HS-5 (cell line): Measurements from ENCODE around the gene EPB41L2.
"Not testable (repeated sequence)": the region's sequence is repeated elsewhere in the genome, so short reads cannot be mapped to it uniquely, and the experiment has no call there.

ENCODE experiments used
- DNase-seq: peaks from one replicate; pipeline ENCODE4 v3.0.0-alpha.2; 2012; ENCODE audit warnings: low read depth

The EPB41L2 gene

GRCh38 chr6:131003488-131004386 is 59.3 kb downstream of the EPB41L2 start:
- DNase-seq: no peak

- no peak for DNase-seq
Measured at GRCh38 chr6:131002661-131002980, 60.4 kb downstream of the EPB41L2 start.

- DNase-seq: no peak
Measured at GRCh38 chr6:131001945-131002660, 60.9 kb downstream of the EPB41L2 start.

- no peak for DNase-seq
Measured at GRCh38 chr6:131001111-131001736, 61.8 kb downstream of the EPB41L2 start.

- DNase-seq: no peak
Measured at GRCh38 chr6:131000544-131000943, 62.5 kb downstream of the EPB41L2 start.

- DNase-seq: peak; percentile 20
Measured at GRCh38 chr6:130997061-130997753, 65.8 kb downstream of the EPB41L2 start.

- no peak for DNase-seq
Measured at GRCh38 chr6:130996635-130997034, 66.4 kb downstream of the EPB41L2 start.

GRCh38 chr6:130995783-130996447 is 67.1 kb downstream of the EPB41L2 start:
- DNase-seq: no peak

GRCh38 chr6:130994319-130995097 is 68.5 kb downstream of the EPB41L2 start:
- no peak for DNase-seq

GRCh38 chr6:130993292-130993765 is 69.7 kb downstream of the EPB41L2 start:
- no peak for DNase-seq

GRCh38 chr6:130991422-130992137 is 71.5 kb downstream of the EPB41L2 start:
- DNase-seq: no peak

- DNase-seq: not testable (repeated sequence)
Measured at GRCh38 chr6:130987539-130987938, 75.5 kb downstream of the EPB41L2 start.

- DNase-seq: no peak
Measured at GRCh38 chr6:130985115-130985514, 77.9 kb downstream of the EPB41L2 start.

GRCh38 chr6:130982941-130983456 is 80.0 kb downstream of the EPB41L2 start:
- DNase-seq: no peak

- DNase-seq: no peak
Measured at GRCh38 chr6:130982135-130982534, 80.9 kb downstream of the EPB41L2 start.

- no peak for DNase-seq
Measured at GRCh38 chr6:130981409-130981808, 81.6 kb downstream of the EPB41L2 start.

GRCh38 chr6:130980310-130981032 is 82.6 kb downstream of the EPB41L2 start:
- no peak for DNase-seq

GRCh38 chr6:130978660-130979396 is 84.2 kb downstream of the EPB41L2 start:
- DNase-seq: no peak
